GM18508 (cell line): ENCODE results near the gene SIRT4.
"Not testable (repeated sequence)": the region's sequence is repeated elsewhere in the genome, so short reads cannot be mapped to it uniquely, and the experiment has no call there.

ENCODE experiments used
- ATAC-seq: cut with Tn5 transposase; IDR thresholded peaks from one replicate; pipeline ENCODE4 v1.9.1; 2021; ENCODE audit warnings: moderate number of reproducible peaks; ENCODE audit not compliant: insufficient read depth, unreplicated experiment

Gene SIRT4

GRCh38 chr12:120301962-120302815, at the start of gene SIRT4:
Gene SIRT4 (plus strand): TSS chr12:120302321. CDS start chr12:120303562, 1,241 bp downstream.
- peak; percentile 73 for ATAC-seq

GRCh38 chr12:120253313-120253712, 48.8 kb upstream of the SIRT4 start:
- ATAC-seq, result not testable (repeated sequence)

DNA sequence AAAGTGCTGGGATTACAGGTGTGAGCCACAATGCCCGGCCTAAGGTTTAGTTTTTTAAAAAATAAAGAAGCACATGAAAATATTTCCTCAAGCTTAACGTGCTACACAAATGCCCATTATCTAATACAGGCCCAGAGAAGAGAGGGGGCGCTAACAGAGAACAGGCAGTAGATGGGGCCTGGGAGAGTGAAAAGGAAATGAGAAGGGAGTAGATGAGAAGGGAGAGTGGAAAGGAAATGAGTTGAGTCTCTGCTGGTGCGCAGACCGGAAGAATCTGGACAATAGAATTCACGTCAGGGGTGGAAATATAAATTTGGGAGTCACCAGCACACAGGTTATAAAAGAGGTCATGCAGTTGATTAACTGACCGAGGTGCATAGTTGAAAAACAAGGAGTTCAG, 47.3 kb upstream of the SIRT4 start:
- ATAC-seq, result no peak

- no peak for ATAC-seq
Observed at GRCh38 chr12:120257041-120257821, 44.9 kb upstream of the SIRT4 start.

DNA sequence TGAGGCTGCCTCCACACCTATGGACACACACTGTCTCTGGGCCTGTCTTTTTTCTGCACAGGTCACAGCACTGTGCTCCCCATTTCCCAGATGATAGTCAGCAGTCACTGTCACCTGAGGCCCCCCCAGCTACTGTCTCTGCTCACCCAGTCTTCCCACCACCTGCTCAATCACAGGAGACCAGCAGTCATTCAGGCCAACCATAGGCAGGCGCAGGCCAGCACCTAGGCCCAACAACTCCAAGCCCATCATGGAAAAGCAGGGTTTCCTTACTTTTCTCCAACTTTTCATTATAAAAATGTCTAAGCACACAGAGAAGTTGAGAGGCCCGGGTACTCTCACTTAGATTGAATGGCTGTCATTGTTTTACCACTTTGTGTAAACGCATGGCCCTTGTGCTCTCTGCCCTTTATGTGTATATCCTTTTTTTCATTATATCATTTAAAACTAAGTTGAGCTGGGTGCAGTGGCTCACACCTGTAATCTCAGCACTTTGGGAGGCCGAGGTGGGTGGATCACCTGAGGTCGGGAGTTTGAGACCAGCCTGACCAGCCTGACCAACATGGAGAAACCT, 43.7 kb upstream of the SIRT4 start:
- ATAC-seq, result no peak

GRCh38 chr12:120259418-120260202, 42.5 kb upstream of the SIRT4 start:
- no peak for ATAC-seq

- ATAC-seq, result no peak
Observed at GRCh38 chr12:120260607-120261006, 41.5 kb upstream of the SIRT4 start.

DNA sequence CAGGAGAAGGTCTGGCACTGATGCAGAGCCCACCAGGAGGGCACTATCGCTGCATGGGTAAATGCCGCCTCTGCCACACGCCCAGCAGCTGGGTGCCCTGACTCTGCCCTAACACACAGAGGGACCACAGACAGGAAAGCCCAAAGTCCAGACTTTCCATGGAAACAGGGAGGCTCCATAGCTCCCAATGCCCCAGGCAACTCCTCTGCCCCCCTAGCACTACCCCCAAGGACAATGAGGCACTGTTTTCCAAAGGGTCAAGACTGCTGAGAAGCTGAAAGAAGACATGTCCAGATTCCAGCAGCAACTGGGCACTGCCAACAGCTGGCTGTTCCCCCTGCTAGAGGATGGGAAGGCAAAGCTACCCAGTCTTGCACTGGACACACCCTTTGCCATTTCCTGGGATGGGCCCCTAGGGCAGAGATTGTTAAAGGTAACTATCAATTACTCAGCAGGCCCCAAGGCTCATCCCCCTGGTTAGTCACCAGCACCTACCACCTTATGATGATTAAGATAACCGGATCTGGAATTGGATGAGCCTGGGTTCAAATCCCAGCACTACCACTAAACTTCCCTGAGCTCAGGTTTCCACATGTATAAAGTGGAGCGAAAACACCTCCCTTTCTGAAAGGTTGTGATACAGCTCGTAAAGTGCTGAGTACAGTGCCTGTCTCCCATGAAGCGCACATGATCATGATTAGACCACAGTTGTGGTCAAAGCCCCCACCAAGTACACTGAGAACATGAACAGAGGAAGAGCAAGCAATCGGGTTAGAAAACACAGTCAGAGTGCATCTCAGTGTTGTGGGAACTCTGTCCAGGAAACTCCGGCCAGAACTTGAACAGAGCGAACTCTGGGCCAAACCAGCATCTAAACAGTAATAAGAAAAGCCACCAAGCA, 39.9 kb upstream of the SIRT4 start:
- no peak for ATAC-seq

DNA sequence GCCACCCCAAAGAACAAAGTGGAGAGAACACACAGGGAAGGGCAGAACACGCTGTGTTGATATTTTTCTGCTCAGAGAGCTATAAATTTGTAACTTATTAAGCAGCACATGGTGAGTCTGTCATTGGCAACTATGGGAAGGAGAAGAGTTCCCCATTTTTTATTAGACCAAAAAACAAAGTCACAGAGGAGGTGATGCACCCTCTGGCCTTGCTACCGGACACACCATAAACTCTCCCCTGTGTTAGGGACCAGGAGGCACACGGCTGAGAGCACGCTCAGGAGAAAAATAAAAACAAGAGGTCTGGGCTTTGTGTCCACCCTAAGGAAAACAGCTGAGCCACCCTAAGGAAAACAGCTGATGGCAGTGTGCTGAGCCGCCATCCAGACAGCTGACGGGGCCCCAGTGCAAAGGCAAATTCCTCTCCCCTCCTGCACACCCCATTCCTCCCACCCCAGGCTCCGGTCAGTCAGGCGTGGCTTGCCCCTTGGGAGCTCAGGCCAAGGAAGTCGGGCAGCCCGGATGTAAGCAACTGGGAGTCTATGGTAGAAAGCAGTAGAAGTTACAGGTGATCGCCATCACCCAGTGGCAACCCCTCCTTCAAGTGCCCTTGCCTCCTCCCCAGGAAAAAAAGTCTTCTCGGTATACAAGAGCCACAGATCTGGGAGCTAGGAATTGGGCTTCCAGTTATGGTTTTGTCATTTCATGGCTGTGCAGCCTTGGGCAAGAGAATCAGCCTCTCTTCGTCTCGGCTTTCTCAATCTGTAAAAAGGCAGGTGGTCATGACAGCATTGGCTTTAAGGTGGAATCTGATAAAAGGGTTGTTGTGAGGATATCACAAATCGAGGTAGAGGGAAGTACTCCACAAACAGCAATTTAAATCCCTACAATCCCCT, 39.0 kb upstream of the SIRT4 start:
- ATAC-seq, result no peak

- no peak for ATAC-seq
Observed at GRCh38 chr12:120263748-120264085, 38.4 kb upstream of the SIRT4 start.

GRCh38 chr12:120264086-120264903, 37.8 kb upstream of the SIRT4 start:
- no peak for ATAC-seq

GRCh38 chr12:120264904-120265472, 37.1 kb upstream of the SIRT4 start:
- ATAC-seq, result no peak

DNA sequence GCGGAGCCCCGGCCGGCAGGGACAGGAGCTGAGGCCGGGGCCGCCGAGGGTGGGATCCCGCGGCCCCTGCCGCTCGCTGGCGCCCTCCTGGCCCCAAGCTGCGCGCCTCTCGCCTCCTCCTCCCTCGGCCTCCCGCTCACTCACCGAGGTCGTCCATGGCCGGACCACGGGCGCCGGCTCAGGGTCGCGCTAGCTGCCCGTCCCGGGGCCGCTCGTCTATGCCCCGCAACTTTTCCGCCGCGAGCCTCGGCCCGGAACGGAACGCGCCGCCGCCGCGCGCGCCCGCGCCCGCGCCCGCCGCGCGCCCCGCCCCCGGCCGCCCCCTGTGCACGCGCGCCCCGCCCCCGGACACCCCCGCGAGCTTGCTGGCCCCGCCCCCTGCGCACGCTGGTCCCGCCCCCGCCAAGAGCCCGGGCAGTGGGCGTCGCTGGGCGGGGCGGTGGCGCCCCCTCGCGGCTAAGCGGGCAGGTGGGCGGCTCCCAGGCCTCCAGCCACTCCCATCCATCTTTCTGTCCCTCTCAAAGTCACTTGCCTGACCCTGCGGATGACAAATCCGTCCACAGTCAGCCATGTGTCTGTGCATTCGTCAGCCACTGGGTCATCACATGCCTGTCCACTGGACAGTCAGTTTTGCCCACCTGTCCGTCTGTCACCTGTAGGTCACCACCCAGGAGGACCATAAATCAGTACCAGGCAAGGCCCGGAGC, 36.5 kb upstream of the SIRT4 start, which contains the start of gene PXN:
Gene PXN (minus strand): TSS at position 258 of the 707 bp plus-strand sequence. CDS start 101 bp downstream, at position 157.
- no peak for ATAC-seq

GRCh38 chr12:120266180-120266870, 35.8 kb upstream of the SIRT4 start:
- ATAC-seq, result no peak

DNA sequence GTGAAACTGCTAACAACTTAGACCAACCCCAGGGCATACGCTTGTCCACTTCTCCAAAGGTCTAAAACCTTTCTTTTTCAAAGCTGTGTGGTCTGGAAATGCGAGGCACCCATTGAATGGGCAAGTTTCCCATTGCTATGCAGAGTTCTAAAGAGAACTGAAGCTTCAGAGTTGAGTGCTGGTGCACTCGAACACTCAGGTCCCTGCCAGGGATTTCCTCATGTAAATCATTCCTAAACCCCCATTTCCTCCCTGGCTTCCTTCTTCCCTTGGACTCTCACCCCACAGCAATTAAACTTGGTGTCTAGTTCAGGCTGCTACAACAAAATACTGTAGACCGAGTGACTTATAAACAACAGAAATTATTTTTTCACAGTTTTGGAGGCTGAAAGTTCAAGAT, 34.4 kb upstream of the SIRT4 start:
- no peak for ATAC-seq

DNA sequence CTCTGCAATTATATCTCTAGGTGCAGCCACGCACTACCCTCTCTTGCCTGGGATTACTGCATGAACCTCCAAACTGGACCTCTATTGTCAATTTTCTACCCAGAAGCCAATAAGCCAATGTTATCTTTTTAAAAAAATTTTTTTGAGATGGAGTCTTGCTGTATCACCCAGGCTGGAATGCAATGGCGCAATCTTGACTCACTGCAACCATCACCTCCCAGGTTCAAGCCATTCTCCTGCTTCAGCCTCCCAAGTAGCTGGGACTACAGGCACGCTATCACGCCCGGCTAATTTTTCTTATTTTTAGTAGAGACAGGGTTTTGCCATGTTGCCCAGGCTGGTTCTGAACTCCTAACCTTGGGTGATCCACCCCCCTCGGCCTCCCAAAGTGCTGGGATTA, 25.4 kb upstream of the SIRT4 start:
- ATAC-seq, result no peak
